Measurements from ENCODE around the gene MZF1.

Gene MZF1

GRCh38 chr19:58538257-58539168 lies 34.6 kb downstream of the MZF1 start:
- DNase-seq = peak; percentile 86

- DNase-seq = no peak
These were observed 36.0 kb downstream of the MZF1 start for GRCh38 chr19:58536852-58537798.

- DNase-seq = no peak
These were observed 37.3 kb downstream of the MZF1 start for GRCh38 chr19:58535857-58536256.

- DNase-seq = no peak
These were observed 41.9 kb downstream of the MZF1 start for GRCh38 chr19:58531034-58531840.

GRCh38 chr19:58529405-58529804 lies 43.7 kb downstream of the MZF1 start:
- no peak for DNase-seq

GRCh38 chr19:58522709-58523108 lies 50.4 kb downstream of the MZF1 start:
- no peak for DNase-seq

- no peak for DNase-seq
These were observed 51.5 kb downstream of the MZF1 start for GRCh38 chr19:58521651-58522050.

- DNase-seq = no peak
These were observed 52.9 kb downstream of the MZF1 start for GRCh38 chr19:58520257-58520599.

- peak; percentile 96 for DNase-seq
These were observed 53.5 kb downstream of the MZF1 start, which contains the start of gene ZBTB45 for GRCh38 chr19:58519355-58520256. ZBTB45 (minus strand) TSS chr19:58519810; CDS start chr19:58517673, 2,137 bp downstream.

GRCh38 chr19:58519087-58519354 lies 54.1 kb downstream of the MZF1 start:
- DNase-seq = peak; percentile 70

- no peak for DNase-seq
These were observed 54.7 kb downstream of the MZF1 start for GRCh38 chr19:58518256-58519086.

- DNase-seq = no peak
These were observed 55.9 kb downstream of the MZF1 start for GRCh38 chr19:58516964-58517833.

- DNase-seq = no peak
These were observed 56.8 kb downstream of the MZF1 start for GRCh38 chr19:58516246-58516836.

- no peak for DNase-seq
These were observed 57.9 kb downstream of the MZF1 start for GRCh38 chr19:58515259-58515658.

GRCh38 chr19:58514564-58515022 lies 58.5 kb downstream of the MZF1 start:
- DNase-seq = no peak

GRCh38 chr19:58513694-58514563 lies 59.2 kb downstream of the MZF1 start:
- DNase-seq = peak; percentile 94

GRCh38 chr19:58513213-58513693 lies 59.9 kb downstream of the MZF1 start:
- DNase-seq = no peak

Data from COR-L47 (cell line).